Measurements from ENCODE around the gene FCGBP. TPM values are rescaled to one million over a fixed set of nuclear protein-coding genes. Genes with fewer than 3 reads are reported as not detected.

The FCGBP gene
- total RNA-seq, result 1 to 10 TPM; 4.7 to 4.8 TPM

GRCh38 chr19:39934584-39935363 lies at the start of gene FCGBP:
Gene FCGBP, minus strand, starts transcription at chr19:39934634.

DNA sequence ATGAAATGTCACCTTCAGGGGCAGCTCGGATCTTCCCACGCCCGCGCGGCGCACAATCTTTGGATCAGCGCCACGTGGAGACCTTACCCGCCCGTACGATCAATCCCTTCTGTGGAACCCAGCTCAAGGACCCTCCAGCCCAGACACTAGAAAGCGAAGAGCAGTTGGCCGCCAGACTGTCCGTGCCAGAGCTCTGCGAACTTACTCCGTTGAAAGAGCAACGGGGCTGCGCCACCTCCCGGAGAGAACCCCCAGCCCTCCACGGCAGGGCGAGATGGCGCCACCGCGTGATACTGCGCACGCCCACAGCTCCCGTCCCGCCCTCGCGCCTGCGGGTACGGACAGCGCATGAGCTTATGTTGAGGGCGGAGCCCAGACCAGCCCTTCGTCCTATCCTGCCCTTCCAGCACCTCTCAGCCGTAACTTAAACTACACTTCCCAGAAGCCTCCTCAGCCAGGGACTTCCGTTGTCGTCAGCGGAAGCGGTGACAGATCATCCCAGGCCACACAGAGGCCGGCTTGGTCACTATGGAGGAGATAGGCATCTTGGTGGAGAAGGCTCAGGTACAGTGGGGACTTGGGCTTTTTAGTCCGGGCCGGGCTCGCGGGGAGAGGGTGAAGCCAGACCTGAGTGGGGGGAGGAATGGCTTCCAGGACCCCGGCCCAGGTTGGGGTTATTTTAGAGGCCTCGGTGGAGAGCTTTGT lies 36.4 kb upstream of the FCGBP start, which contains the start of gene PSMC4:
TSS of gene PSMC4 (plus strand) at position 491 of the 705 bp plus-strand sequence. CDS start at position 529, 38 bp downstream.

Other genes with a start within 250 kb of the FCGBP start
- gene LGALS14, start 230.2 kb downstream of the FCGBP start, total RNA-seq, result under 1 TPM in 1 of 2 experiments, not detected in 1; 0.83 TPM
- gene CLC, start 196.6 kb downstream of the FCGBP start, total RNA-seq, result 1 to 10 TPM in 1 of 2 experiments, under 1 TPM in 1; 0.91 to 1.5 TPM
- gene LEUTX, start 155.8 kb downstream of the FCGBP start, total RNA-seq, result not detected
- gene DYRK1B, start 100.5 kb downstream of the FCGBP start, total RNA-seq, result 10 to 100 TPM; 13.4 to 14.1 TPM
- 100 to 1,000 TPM; 377 to 379 TPM for gene FBL, start 88.3 kb downstream of the FCGBP start, total RNA-seq
- gene PSMC4, start 36.5 kb upstream of the FCGBP start, total RNA-seq, result 10 to 100 TPM; 83.1 to 85.9 TPM
- gene ZNF546, start 62.4 kb upstream of the FCGBP start, total RNA-seq, result 1 to 10 TPM; 6.8 to 7.4 TPM
- 10 to 100 TPM; 36.6 to 38.8 TPM for gene ZNF780B, start 121.6 kb upstream of the FCGBP start, total RNA-seq
- gene ZNF780A, start 156.3 kb upstream of the FCGBP start, total RNA-seq, result 10 to 100 TPM; 23.0 to 24.2 TPM

Data from activated naive CD4-positive, alpha-beta T cell treated with anti-CD3 and anti-CD28 coated beads, Interleukin-2, amount 10 ng/mL, durations not matched to agents 5 hours and 36 hours (primary cell).